RWPE1 (cell line): ENCODE data around the gene PARVG.

Experiments used
- CTCF ChIA-PET: fragments of 350-600 bp; sonication (Branson Sonifier 250); formaldehyde crosslinking; extraction: SDS; loops from one replicate; lab custom pipeline; 2021; lab: Yijun Ruan, JAX
- POLR2A ChIA-PET: fragments of 400-600 bp; formaldehyde crosslinking; extraction: SDS; loops from one replicate; lab custom pipeline; 2020; ENCODE audit warnings: antibody characterized with exemption; ENCODE audit not compliant: low non-redundant PET; lab: Yijun Ruan, JAX
- DNase-seq: peaks from one replicate; pipeline ENCODE4 v3.0.0; 2012; ENCODE audit warnings: low spot score
- H3K27ac ChIP-seq: fragments of 450-650 bp; 2 replicates; pipeline ENCODE4 v1.5.1; 2017
- TF ChIP-seq, protein P1 (sequence below): fragments of 450-650 bp; conservative IDR thresholded peaks from 2 replicates; pipeline ENCODE4 v1.5.1; 2017; ENCODE audit warnings: low read depth, mild to moderate bottlenecking

PARVG gene

DNA sequence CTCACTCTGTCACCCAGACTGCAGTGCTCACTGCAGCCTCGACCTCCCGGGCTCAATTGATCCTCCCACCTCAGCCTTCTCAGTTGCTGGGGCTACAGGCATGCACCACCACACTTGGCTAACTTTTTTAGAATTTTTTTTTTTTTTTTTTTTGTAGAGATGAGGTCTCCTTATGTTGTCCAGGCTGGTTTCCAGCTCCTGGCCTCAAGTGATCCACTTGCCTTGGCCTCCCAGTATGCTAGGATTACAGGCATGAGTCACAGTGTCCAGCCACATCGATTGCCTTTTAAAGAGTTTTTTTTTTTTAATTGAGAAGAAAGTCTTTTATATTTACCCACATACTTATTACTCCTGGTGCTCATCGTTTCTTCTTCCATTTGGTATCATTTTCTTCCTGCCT, 30.0 kb downstream of the PARVG start:
- ChIA-PET CTCF (interaction anchor here (0.8 kb wide), 1 partner anchor 414 kb away, joined by 4 read pairs; no protein-coding TSS in a partner anchor), POLR2A (no interaction called here)
- no peak overlapping the region for H3K27ac ChIP-seq
- TF ChIP-seq, protein P1, sequence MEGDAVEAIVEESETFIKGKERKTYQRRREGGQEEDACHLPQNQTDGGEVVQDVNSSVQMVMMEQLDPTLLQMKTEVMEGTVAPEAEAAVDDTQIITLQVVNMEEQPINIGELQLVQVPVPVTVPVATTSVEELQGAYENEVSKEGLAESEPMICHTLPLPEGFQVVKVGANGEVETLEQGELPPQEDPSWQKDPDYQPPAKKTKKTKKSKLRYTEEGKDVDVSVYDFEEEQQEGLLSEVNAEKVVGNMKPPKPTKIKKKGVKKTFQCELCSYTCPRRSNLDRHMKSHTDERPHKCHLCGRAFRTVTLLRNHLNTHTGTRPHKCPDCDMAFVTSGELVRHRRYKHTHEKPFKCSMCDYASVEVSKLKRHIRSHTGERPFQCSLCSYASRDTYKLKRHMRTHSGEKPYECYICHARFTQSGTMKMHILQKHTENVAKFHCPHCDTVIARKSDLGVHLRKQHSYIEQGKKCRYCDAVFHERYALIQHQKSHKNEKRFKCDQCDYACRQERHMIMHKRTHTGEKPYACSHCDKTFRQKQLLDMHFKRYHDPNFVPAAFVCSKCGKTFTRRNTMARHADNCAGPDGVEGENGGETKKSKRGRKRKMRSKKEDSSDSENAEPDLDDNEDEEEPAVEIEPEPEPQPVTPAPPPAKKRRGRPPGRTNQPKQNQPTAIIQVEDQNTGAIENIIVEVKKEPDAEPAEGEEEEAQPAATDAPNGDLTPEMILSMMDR = no peak
- no peak for DNase-seq

DNA sequence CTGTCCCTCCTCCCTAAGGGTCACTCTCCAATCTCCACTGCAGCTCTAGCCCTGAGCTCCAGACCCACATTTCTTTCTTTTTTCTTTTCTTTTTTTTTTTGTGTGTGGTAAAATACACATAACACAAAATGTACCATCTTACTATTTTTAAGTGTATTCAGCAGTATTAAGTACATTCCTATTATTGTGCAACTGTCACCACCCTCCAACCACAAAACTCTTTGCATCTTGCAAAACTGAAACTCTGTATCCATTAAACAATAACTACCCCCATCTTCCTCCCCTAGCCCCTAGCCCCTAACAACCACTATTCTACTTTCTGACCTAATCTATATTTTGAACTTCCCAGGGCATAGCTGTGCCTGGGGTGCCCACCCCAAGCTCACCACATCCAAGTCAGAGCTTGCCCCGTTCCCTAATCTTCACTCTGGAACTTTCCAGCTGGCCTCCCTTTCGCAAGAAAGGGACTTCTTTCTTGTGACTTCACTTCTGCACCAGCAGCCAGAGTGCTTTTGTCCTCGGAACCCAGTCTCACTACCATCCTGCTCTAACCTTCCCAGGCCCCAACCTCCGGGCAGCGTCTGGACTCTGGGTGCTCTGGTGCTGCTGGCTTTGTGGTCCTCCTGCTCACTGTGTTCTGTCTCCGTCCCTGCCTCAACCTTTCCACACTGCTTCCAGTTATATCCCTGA, 30.7 kb downstream of the PARVG start:
- DNase-seq = no peak
- TF ChIP-seq, protein P1 = no peak
- ChIA-PET POLR2A (no interaction called here), CTCF (interaction anchor here (0.8 kb wide), 1 partner anchor 413 kb away, joined by 4 read pairs; no protein-coding TSS in a partner anchor)
- H3K27ac ChIP-seq = peak overlapping the region; percentile 11; the same call in 1 of the 2 replicates

DNA sequence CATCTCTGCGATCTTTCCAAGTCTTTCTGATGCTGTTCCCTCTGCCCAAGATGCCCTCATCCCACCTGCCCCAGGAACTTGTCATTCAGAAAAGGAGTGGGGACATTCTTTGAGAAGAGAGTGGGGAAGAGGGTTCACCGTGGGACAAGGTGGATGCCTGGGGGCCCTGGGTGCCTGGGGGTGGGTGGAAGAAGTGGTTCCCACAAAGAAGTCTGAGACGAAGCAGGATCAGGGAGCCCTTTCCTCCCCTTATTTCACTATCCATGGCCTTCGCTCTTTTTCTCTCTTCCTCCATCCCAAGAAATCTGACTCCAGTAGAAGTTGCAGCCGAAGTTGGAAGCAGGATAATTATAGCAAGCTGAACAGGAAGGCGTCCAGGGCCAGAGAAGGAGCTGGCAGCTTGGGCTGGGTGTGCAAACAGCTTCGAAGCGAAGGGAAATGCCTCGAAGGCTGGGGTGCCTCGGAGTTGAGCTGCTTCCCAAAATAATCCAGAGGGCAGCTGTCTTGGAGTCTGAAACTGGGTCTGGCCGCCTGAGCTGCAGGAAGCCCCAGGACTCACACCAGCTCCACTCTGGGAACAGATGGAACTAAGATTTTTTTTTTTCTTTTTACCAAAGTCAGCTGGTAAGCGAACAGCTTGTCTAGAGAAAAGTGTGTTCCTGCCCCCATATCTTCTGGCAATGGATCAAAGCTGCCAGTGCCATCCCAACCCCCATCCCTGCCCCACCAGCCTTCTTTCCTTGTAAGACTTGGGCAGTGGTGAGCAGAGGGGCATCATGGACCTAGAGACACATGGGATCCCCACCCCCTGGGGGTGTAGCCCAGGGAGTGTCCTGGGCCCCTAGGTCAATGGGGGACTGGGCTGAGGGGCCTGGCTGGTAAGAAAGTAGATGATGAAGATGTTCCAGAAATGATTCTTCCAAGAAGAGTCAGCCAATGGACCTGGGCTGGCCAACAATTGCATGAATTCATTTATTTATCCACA, 31.5 kb downstream of the PARVG start:
- TF ChIP-seq, protein P1 = no peak
- CTCF ChIA-PET = no interaction called here
- H3K27ac ChIP-seq = peak overlapping the region; percentile 11; the same call in 1 of the 2 replicates
- DNase-seq = no peak
- POLR2A ChIA-PET = no interaction called here

DNA sequence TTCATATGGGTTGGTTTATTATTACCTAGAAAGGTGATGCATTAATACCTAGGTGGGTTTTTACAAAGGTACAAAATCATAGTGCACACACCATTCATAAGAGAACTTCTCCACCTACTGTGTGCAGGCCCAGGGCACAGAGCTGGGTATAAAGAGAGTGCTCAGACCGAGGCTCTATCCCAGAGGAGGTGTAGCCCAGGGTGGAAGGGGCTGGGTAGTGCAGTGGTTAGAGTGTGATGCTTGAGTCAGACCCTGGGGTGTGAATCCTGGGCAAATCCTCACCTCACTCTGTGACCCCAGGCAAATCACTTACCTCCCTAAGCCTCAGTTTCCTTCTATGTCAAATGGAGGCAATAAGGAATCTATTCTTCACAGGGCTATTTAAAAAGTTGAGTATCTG, 32.2 kb downstream of the PARVG start:
- ChIA-PET CTCF (no interaction called here), POLR2A (no interaction called here)
- TF ChIP-seq, protein P1 = no peak
- H3K27ac ChIP-seq = no peak overlapping the region
- no peak for DNase-seq

DNA sequence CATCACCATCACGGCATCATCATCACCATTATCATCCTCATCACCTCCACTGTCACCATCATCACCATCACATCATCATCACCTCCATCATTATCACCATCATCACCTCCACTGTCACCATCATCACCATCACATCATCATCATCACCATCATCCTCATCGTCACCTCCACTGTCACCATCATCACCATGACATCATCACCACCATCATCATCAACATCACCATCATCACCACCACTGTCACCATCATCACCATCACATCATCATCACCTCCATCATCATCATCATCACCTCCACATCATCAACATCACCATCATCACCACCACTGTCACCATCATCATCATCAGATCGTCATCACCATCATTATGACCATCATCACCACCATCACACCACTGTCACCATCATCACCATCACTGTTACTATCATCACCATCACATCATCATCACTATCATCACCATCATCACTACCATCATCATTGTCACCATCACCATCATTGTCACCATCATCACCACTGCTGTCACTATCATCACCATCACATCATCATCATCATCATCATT, 32.8 kb downstream of the PARVG start:
- TF ChIP-seq, protein P1 = no peak
- POLR2A ChIA-PET = no interaction called here
- CTCF ChIA-PET = no interaction called here
- no peak overlapping the region for H3K27ac ChIP-seq
- DNase-seq = no peak

DNA sequence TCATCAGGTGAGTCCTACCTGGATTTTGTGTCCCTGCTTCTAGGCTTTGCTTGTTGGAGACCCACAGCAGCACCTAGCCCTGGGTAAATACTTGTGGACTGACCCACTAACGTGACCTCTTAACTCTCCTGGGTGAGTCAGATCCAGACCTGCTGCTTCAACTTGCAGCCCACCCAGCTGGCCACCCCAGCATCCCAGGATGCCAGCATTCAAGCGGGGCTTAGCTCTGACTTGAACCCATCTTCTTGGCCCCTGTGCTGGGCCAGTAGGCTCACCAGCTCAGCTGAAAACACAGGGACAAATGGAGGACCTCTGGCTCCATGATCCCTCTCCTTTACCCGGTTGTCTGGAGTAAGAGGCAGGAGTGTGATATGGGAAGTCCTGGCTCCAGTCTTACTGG, 33.5 kb downstream of the PARVG start:
- TF ChIP-seq, protein P1 = no peak
- DNase-seq = no peak
- CTCF ChIA-PET = no interaction called here
- H3K27ac ChIP-seq = no peak overlapping the region
- POLR2A ChIA-PET = no interaction called here
